ENCODE data around the gene PTP4A2.

Gene PTP4A2

DNA sequence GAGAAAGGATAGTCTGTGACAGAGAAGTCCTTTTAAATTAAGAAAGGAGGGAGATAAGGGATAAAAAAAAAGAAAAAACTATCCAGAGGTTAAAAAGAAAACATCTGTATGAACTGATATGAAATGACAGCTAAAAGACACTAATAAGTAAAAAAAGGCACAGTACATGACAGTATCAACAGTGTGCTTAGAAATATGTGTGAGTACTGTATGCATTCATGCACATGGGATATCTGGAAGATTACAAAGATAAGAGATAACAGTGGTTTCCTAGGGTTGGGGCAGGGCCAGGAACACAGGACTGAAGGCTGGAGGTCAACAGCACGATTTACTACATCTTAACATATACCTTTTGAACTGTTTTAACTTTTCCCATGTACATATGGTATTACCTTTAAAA, 13.3 kb downstream of the PTP4A2 start:
- H3K4me1 ChIP-seq: no peaks in the 10 kb centered on the region
- no peak overlapping the region for H3K27ac ChIP-seq
- H3K79me2 ChIP-seq: peaks cover 27% of the 10 kb centered on the region
- H3K9ac ChIP-seq: no peak overlapping the region
- no peak overlapping the region for H3K4me3 ChIP-seq (ENCODE audit: low read depth, low read length)
- H3K27me3 ChIP-seq (ENCODE audit: control insufficient read depth, insufficient read depth, low read length): no peaks in the 10 kb centered on the region
- no peaks in the 10 kb centered on the region for H3K36me3 ChIP-seq (ENCODE audit: control insufficient read depth, insufficient read depth, low read length)
- H2AFZ ChIP-seq: no peak overlapping the region
- TF ChIP-seq, protein P1, sequence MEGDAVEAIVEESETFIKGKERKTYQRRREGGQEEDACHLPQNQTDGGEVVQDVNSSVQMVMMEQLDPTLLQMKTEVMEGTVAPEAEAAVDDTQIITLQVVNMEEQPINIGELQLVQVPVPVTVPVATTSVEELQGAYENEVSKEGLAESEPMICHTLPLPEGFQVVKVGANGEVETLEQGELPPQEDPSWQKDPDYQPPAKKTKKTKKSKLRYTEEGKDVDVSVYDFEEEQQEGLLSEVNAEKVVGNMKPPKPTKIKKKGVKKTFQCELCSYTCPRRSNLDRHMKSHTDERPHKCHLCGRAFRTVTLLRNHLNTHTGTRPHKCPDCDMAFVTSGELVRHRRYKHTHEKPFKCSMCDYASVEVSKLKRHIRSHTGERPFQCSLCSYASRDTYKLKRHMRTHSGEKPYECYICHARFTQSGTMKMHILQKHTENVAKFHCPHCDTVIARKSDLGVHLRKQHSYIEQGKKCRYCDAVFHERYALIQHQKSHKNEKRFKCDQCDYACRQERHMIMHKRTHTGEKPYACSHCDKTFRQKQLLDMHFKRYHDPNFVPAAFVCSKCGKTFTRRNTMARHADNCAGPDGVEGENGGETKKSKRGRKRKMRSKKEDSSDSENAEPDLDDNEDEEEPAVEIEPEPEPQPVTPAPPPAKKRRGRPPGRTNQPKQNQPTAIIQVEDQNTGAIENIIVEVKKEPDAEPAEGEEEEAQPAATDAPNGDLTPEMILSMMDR (IDR thresholded peaks at IDR 0.05): no peak
- no peak overlapping the region for H3K4me2 ChIP-seq (ENCODE audit: low read length)
- no peaks in the 10 kb centered on the region for H3K9me3 ChIP-seq (ENCODE audit: control insufficient read depth, low read length)

DNA sequence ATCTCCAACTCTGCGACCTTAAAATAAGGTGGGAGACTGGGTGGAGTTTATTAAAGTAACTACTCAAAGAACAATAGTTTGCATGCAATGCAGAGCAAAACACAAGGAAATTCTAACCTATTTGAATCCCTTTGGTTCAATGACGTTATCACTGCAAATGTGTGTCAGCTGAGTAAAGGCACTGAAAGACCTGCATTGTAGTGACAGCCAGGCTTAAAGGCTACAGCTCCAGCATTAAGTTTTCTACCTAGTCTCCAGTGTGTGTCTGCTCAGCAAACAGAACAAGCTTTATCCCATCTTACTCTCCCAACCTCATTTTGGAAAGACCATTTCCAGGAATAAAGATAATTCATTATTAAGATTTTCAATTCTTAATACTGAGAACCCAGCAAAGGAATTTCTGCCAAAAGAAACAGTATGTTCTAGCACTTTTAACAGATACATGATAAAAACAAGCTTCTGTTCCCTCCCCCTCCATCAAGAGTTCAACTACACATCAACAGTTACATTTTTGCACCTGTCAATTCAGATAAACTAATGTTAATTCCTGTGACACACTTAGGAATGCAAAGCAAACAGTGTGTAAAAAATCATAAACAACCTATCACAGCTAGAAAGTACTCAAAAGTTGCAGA, 14.2 kb downstream of the PTP4A2 start:
- peaks cover 26% of the 10 kb centered on the region for H3K79me2 ChIP-seq
- H3K4me1 ChIP-seq: no peaks in the 10 kb centered on the region
- no peak overlapping the region for H3K4me2 ChIP-seq (ENCODE audit: low read length)
- H3K27me3 ChIP-seq (ENCODE audit: control insufficient read depth, insufficient read depth, low read length): no peaks in the 10 kb centered on the region
- H3K4me3 ChIP-seq (ENCODE audit: low read depth, low read length): no peak overlapping the region
- H3K27ac ChIP-seq: no peak overlapping the region
- TF ChIP-seq, protein P1 (IDR thresholded peaks at IDR 0.05): no peak
- H3K36me3 ChIP-seq (ENCODE audit: control insufficient read depth, insufficient read depth, low read length): no peaks in the 10 kb centered on the region
- no peak overlapping the region for H3K9ac ChIP-seq
- no peak overlapping the region for H2AFZ ChIP-seq
- H3K9me3 ChIP-seq (ENCODE audit: control insufficient read depth, low read length): no peaks in the 10 kb centered on the region

DNA sequence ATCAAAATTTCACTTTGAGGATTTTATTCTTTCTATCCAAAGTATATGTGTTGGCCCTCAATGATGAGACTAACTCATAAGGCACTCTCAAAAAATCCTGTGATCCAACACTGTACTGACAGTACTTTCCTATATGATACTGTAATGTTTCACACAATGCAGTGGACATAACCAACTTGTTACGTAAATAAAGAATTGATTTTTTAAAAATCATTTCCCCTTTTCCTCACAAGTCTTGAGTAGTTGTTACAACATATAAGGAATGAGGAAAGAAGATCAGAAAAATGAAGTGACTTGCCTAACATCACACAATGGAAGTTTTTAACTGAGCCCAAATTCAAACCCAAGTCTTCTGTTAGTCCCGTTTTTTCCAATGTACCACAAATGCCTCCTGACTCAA, 17.2 kb downstream of the PTP4A2 start:
- H3K36me3 ChIP-seq (ENCODE audit: control insufficient read depth, insufficient read depth, low read length): no peaks in the 10 kb centered on the region
- no peak overlapping the region for H3K27ac ChIP-seq
- TF ChIP-seq, protein P1 (IDR thresholded peaks at IDR 0.05): no peak
- no peaks in the 10 kb centered on the region for H3K9me3 ChIP-seq (ENCODE audit: control insufficient read depth, low read length)
- H3K27me3 ChIP-seq (ENCODE audit: control insufficient read depth, insufficient read depth, low read length): no peaks in the 10 kb centered on the region
- H3K4me1 ChIP-seq: no peaks in the 10 kb centered on the region
- H2AFZ ChIP-seq: no peak overlapping the region
- no peak overlapping the region for H3K9ac ChIP-seq
- peaks cover 12% of the 10 kb centered on the region for H3K79me2 ChIP-seq
- H3K4me2 ChIP-seq (ENCODE audit: low read length): no peak overlapping the region
- no peak overlapping the region for H3K4me3 ChIP-seq (ENCODE audit: low read depth, low read length)

DNA sequence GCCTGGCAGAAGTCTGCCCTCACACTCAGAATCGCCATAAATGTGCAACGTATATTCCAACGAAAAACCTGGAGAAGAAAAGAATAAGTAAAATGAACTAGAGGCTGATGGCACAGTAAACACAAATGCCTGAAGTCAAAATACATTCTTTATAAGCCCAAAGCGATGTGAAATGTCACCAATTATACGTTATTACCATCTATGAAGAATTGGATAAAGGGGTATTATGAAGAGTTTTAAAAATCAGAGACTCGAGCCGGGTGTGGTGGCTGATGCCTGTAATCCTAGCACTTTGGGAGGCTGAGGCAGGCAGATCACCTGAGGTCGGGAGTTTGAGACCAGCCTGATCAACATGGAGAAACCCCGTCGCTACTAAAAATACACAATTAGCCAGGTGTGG, 18.6 kb downstream of the PTP4A2 start:
- Histone ChIP-seq H3K4me2 (ENCODE audit: low read length) (no peak overlapping the region), H3K27me3 (ENCODE audit: control insufficient read depth, insufficient read depth, low read length) (no peaks in the 10 kb centered on the region), H3K4me1 (no peaks in the 10 kb centered on the region)

More for the DNA sequence above, 18.6 kb downstream of the PTP4A2 start:
- H3K79me2 ChIP-seq: peaks cover 8% of the 10 kb centered on the region
- no peaks in the 10 kb centered on the region for H3K36me3 ChIP-seq (ENCODE audit: control insufficient read depth, insufficient read depth, low read length)
- H2AFZ ChIP-seq: no peak overlapping the region
- H3K9ac ChIP-seq: no peak overlapping the region
- H3K9me3 ChIP-seq (ENCODE audit: control insufficient read depth, low read length): no peaks in the 10 kb centered on the region
- no peak overlapping the region for H3K4me3 ChIP-seq (ENCODE audit: low read depth, low read length)
- no peak overlapping the region for H3K27ac ChIP-seq
- TF ChIP-seq, protein P1 (IDR thresholded peaks at IDR 0.05): no peak
